GM21723 (cell line): Measurements from ENCODE around the gene YWHAQ.
A peak's percentile ranks its signal among the peaks of the same experiment; 100 is the strongest.

ENCODE experiments used
- ATAC-seq: cut with Tn5 transposase; IDR thresholded peaks from one replicate; pipeline ENCODE4 v1.9.1; 2021; ENCODE audit warnings: mild to moderate bottlenecking, moderate library complexity; ENCODE audit not compliant: unreplicated experiment

Gene YWHAQ

DNA sequence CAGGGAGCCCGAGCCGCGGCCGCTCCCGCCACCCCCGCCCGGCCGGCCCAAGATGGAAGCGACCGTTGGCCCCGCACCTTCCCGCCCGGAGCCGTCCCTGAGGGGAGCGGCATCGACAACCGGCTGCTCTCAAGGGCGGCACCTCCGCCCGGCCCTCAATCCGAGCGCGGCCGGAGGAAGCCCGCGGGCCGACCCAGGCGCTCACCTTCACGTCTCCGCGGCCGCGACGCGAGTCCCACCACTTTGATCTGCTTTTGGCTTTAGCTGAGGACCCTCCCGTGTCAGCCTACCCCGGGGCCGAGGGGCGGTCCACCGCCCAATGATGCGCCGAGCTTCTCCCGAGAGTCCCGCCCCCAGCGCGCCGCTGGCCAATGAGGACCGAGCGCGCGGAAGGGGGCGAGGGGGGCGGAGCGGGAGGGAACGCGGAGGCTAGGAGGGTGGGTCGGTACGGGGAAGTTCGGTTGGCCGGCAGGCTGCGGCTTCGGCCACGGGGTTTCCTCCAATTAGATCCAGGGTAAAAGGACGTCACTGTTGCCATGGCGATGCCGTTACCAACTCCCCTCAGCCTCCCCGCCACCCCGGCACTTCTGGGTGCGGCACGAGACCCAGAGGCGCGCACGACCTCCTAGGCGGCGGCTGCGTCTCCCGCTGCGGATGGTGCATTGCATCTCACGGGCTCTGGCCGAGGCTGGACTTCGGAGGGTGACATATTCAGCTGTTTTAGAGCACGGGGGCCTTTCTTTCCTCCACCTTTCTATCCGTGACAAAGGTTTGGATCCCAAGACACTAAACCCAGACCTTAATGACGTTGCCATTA, at the start of gene YWHAQ:
Gene YWHAQ, minus strand, starts transcription at position 262 of the 817 bp plus-strand sequence. CDS start 545 bp downstream, outside the sequence.
- ATAC-seq, result peak; percentile 91

DNA sequence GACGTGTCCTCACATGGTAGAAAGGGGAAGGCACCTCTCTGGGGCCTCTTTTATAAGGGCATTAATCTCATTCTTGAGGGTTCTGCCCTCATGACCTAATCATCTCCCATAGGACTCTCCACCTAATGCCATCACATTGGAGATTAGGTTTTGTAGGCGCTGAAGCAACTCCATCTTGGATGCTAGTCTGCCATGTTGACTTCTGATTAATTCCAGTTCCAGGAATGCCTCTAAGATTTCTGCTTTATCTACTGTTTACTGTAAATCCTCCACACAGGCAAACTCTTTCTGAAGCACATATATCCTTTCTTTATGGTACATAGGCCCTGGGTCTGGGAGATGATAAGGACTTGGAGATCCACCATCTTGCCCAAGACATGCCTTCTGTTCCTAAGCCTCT, 49.3 kb upstream of the YWHAQ start:
- no peak for ATAC-seq

DNA sequence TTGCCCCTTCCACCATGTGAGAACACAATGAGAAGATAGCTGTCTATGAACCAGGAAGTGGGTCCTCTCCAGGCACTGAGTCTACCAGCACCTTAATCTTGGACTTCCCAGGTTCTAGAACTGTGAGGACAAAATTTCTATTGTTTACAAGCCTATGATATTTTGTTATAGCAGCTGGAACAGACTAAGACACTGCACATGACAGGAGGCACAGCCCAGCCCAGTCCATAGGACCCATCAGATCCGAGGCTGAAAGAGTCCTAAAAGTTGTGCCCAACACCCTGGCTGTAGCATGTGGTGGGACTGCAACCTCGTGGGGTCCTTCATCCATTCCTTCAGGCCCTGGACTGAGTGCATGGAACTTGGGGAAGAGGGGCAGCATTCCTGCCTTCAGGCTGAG, 48.4 kb upstream of the YWHAQ start:
- ATAC-seq, result no peak

DNA sequence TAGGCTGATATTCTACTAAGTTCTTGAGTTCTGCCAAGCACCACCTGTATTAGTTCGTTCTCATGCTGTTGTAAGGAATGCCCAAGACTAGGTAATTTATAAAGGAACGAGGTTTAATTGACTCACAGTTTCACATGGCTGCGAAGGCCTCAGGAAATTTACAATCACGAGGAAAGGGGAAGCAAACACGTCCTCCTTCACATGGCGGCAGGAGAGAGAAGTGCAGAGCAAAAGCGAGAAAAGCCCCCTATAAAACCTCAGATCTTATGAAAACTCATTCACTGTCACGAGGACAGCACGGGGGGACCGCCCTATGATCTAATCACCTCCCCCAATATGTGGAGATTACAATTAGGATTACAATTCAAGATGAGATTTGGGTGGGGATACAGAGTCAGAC, 47.7 kb upstream of the YWHAQ start:
- ATAC-seq, result no peak

DNA sequence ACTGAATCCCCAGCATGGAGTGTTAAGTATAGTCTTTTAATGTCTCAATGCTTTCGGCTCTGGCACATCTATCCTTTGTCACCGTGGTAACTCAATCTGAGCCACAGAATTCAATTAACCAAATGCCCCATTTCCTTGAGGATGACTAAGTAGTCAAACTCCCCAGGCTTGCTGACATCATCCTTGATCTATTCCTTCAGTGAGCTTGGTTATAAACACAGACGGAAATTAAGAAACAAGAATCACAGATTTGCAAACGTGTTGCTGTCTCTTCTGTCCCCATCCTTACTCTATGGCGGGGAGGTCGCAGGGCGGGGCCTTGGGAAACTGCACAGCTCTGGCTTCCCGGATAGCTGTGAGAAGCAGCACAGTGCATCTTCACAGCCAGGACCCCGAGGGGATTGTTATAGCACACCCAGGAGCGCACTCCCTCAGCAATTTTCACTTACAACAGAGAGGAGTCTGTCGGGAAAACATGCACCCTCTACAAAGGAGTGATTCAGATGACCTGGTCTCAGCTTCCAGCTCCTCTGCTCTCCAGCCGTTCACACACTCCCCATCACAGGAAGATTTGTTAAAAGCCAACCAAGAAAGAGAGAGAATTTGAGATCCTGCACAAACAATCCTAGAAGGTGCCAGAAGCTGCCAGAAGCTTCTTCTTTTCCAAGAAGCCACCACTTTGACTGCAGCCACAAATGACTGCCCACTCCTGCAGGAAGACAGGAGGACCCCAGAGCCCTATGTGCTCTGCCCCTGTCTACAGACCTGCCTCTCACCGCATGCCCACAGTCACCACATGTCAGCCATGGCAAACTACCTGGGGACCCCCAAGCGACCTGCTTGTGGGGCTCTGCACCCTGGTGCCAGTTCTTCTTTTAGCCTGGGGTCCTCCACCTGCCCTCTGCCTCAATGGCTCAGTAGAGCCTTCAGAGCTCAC, 44.9 kb upstream of the YWHAQ start:
- no peak for ATAC-seq

DNA sequence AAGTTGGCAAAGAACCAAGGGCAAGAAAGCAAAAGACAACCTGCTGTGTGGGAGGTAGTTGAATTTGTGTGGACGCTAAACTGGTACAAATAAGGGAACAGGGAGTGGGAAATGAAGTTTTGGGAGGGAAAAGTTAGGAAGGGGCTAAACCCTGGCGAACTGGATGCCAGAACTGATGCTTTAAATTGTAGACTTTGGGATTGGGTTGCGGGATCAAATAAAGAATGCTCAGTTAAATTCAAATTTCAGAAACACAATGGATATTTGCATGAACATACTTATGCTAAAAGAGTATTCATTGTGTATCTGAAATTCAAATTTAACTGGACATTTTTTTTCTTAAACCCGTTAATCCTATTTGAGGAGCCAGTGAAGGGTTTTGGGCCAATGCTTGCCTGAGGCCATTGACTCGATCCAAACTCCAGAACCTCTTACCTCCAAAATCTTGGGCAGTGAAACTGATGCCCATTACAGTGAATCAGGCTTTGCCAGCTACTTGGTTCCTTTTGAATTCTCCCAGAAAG, 44.2 kb upstream of the YWHAQ start:
- ATAC-seq, result no peak

DNA sequence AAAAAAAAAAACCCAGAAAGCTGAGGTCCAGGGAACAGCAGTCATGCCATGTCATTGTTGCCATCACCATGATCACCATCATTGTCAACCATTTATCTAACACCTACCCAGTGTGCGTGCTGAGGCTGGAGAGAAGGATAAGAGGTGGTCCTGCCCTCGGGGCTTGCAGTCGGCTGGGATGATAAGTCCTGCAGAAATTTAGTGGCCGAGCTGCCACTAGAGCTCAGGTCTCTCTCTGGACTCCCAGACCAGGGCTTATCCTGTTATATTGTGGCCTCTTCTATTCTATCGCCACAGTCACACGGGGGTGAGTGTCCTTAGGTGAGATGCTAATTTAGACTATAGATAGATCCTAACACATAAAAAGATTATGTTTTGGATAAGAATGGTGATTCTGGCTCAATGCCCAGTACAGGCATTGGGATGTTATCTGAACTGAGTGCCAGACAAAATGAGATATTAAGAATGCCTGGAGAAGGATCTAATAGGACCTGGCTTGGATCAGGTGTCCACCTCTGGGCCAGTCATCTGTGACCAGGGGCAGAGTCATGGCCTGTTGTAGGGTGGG, 43.2 kb upstream of the YWHAQ start:
- no peak for ATAC-seq

DNA sequence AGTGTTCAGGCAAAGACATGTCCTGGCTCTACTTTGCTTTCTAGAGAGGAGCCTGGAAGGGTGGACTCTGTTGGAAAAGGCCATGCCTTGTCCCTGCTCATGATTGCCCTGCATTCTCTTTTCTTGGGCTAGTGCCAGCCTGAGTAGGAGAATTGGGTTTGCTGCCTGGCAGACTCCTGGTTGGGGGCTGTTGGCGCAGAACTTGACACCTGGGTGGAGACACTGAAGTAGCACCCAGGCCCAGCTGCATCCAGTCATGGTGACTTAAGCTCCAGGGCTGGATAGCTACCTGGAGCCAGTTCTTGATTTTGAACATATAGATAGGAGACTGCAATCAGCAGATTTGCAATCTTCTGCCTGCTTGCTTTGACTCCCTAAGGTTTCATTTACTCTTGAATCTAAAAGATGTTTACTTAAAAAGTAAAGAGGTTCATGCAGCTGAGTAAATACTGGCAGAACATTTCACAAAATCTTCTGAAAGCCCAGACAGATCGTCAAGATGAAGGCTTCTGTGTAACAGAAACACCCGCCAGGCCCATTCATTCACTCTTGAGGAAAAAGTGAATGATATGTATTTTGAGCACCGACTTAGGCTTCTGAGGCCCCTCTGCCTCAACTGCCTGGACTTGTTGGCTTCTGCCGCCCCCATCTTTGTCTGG, 38.0 kb upstream of the YWHAQ start:
- ATAC-seq, result no peak

DNA sequence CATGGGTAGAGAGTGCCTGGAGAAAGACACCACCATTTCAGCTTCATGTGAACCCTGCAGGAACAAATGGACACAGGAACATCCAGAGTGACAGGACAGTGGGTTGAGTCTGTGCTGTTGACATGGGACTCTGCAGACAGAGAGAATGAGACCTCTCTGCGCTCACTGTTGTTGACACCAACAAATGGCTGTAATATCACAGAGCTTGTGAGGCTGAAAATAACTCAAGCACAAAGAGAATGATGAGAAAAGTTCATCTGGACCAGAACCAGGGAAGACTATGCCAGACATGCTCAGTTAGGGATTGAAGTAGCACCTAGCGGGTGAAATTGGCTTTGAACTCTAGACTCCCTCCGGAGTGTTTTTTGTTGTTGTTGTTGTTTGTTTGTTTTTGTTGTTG, 37.0 kb upstream of the YWHAQ start:
- no peak for ATAC-seq

DNA sequence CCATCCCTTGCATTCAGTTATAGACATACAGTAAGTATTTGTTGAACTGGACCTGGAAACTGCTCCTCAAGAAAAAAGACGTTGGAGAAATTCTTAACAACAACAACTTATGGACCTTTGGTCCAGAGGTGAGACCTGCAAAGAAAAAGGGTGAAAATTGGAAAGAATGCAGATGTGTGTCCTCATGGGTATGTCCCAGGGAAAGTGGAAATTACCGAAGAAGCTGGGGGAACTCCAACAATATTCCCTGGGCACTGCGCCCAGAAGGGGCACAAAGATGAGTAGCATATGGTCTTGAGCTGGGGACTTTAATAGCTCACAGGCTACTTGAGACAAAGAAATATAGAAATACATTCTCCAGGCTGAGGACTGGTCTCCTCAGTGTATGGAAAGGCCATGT, 35.5 kb upstream of the YWHAQ start:
- no peak for ATAC-seq

DNA sequence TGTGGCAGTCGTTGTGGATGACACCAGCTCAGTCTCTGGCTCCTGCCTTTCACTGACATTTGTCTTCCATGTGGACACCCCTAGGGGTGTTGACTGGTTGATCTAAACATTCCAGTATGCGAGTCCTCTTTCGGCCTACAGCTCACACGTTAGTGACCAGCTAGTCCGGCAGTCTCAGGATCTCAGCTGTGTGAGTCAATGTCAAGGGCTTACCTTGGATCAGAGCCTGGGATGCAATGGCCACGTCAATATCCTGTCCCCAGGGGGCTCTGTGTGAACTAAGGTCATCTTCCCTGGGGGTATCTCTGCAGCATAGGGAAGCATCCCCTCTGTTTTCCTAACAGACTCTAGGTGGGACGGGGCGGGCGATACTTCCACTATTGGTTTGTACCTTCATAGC, 35.1 kb upstream of the YWHAQ start:
- ATAC-seq, result no peak

DNA sequence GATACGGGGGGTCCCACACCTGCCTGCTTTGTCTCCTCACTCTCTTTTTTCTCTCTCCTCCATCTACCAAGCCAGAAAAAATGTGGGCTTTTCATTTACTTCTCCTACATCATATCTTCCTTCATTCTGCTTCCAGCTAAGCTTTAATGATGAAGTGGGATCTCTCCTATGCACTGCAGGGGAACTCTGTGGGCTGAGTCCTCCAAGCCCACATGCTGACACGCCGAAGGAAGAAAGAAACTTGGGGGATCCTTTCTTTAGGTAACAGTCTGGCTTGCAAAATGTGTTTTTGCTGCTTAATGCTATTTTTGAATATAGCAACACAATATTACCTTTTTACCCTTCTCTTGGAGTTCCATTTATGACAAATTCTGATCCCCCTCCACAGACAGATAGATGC, 33.6 kb upstream of the YWHAQ start:
- ATAC-seq, result no peak

DNA sequence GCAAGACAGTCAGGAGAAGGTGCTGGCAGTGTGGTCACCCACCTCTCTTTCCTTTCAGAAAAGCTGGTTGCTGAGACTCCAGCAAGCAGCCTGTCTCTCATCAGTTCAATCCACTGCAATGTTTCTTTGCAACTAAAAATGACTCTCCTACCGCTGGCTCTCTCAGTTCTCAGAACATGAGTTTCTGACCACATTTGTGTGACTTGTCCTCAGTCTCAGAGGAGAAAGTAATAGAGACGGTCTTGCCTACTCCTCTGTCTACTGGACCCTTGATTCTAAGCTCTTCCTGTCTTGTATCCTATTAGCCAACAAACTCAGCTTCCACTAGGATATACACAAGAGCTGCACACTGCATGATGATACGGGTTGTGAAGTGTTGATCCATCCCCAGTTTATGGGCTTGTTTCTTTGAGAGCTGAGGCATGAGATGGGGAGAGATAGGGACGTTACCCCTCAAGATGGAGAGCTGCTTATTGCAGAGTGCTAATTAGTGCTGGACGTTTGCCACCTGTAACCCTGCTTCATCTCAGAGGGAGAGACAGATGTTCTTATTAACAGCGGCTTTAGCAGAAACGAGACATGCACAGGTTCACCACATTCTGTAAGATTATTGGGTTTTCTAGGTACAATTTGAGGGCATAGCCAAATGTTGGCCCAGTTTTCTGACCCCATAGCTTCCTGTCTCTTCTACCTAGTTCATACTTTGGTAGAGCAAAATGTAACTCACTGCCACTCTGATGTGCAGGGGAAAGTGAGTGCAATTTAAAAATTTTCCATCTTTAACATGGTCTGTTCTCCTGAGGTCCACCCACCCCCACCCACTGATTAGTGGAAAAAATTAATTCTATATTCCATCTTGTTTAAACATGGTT, 32.4 kb upstream of the YWHAQ start:
- ATAC-seq, result peak; percentile 90

DNA sequence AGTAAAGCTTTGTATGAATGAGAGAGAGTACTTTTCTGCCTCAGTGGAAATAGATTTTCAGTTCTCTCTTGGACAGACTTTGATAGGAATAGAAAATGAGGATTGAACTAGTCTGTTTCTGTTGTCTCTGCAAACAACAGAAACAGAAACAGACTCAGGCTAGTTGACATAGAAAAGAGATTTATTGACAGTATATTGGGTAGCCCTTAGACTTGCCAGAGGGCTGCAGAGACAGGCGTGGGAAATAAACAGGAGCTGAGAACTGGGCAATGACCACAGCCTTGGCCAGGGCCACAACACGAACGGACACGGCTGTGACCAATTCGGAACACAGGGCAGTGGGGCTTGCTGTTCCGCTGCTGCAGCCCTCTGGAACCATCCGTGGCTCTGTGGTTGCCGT, 30.5 kb upstream of the YWHAQ start:
- ATAC-seq, result no peak

DNA sequence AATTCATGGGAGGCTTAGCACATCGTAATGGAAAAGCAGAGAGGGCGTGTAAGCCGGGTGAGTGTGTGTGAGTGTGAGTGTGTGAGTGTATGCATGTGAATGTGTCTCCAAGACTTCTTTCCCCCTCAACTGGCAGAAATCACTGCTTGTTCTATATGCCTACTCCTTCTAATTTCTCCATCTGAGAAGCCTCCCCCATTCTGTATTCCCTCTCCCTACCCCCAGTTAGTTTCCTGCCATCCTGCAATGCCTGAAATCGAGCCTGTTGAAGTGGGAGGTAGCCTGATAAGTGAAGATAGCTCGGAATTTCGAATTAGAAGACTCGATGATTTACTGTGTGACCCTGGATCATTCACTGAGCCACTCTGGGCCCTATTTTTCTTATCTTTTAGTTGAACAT, 30.0 kb upstream of the YWHAQ start:
- no peak for ATAC-seq

DNA sequence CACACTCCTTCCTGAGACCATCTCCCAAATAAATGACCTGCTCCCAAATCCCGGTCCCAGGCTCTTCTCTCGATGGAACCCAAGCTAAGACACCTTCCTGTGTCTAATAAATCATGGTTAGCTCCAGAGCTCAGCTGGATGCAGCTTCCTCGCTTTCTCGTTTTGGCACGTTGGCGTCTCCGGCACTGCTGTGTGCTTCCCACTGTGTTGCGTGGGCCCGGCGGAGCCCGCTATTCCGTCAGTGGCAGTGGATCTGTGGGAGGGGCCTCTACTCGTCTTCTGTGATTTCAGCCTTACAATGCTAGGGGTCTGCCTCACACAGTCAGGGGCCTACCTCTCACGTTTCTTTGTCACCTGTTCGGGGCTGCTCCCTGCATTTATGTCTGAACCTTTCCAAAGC, 29.4 kb upstream of the YWHAQ start:
- ATAC-seq, result no peak

DNA sequence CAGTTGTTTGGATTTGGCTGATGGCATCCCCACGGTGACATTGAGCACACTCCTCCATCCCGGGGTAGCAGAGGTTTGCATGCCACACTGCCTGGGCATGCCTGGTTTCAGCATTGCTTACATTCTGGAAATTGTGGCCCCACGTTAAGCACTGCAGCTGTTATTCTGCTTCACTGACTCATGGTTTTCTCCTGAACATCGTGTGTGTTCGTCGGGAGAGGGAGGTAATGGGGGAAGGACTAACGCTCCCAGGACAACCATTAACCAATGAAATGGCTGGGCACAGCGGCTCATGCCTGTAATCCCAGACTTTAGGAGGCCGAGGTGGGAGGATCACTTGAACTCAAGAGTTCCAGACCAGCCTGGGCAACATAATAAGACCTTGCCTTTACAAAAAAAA, 28.2 kb upstream of the YWHAQ start:
- no peak for ATAC-seq

DNA sequence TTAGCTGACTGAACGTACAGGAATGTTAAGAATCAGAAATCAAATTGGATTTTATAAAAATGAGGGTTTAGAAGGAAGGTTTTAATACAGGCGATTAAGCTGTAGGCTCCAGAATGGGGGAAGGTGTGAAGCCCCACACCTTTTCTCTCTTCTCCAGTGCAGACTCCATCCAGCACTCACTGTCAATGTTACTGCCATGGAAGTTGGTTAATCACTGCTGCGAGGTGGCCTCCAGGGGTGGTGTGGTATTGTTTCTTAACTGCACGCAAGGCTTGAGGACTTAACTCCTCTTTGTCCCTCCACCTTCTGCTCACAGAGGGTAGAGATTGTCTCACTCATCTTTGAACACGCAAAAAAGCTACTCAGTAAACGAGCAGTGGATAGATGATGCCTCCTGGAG, 26.9 kb upstream of the YWHAQ start:
- ATAC-seq, result no peak

DNA sequence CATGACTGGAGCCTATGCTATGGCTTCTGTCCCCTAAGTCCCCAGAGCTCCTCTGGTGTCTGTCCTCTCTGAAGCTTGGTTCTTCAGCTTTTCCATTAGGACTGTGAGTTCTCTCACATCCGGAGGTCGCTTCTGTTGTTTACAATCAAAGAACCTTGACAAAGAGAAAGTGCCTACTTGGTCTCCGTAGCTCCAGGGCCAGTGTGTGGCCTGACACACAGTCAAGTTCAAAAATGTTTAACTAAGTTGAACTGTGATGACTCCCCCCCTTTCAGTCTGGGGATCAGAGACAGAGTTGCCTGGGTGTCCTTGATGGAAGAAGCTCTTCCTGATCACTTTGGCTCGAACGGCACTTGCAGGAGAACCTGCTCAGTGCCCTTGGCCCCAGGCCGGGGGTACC, 26.3 kb upstream of the YWHAQ start:
- ATAC-seq, result no peak

DNA sequence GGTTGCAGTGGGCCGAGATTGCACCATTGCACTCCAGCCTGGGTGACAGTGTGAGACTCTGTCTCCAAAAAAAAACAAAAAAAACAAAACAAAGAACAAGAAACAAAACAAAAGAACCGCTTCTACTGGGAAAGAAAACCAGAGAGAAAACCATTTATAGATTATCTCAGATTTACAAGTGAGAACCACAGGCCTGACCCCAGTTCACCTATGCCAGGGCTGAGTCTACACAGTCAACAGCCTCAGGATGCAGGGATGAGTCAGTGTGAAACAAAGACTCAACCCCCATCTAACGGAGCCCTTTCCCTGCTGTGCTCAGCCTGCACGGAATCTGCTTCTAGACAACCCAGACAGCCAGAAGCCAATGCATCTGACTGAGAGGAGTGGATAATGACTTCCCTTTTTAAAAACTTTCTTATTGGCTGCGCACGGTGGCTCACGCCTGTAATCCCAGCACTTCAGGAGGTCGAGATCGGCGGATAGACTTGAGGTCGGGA, 25.5 kb upstream of the YWHAQ start:
- ATAC-seq, result peak; percentile 91
